PC-9 (cell line): Measurements from ENCODE around the gene NEDD4. TPM values are rescaled to one million over a fixed set of nuclear protein-coding genes. Genes with fewer than 3 reads are reported as not detected.
A peak's percentile ranks its signal among the peaks of the same experiment; 100 is the strongest.
"Not testable (repeated sequence)": the region's sequence is repeated elsewhere in the genome, so short reads cannot be mapped to it uniquely, and the experiment has no call there.

Source experiments
- BruUV-seq: library from RNA; stranded (reverse); fragments of 400-500 nt; replicated peaks from 2 replicates; lab custom pipeline; 2021; lab: Mats Ljungman, UMichigan
- CTCF ChIA-PET: fragments of 300-600 bp; sonication (Branson Sonifier 250); formaldehyde crosslinking; loops from one replicate; lab custom pipeline; 2022; ENCODE audit warnings: antibody characterized with exemption; lab: Charles Lee
- POLR2A ChIA-PET: fragments of 300-600 bp; sonication (Branson Sonifier 250); formaldehyde crosslinking; loops from one replicate; lab custom pipeline; 2022; ENCODE audit warnings: antibody characterized with exemption; ENCODE audit not compliant: unreplicated experiment; lab: Charles Lee
- DNase-seq, 2 experiments: peaks; one replicate each; pipeline versions ENCODE4 v3.0.0 to v3.0.0-alpha.2; 2015 to 2022; ENCODE audit warnings: mixed read lengths in 1 of 2
- H2AFZ ChIP-seq: fragments of 200-600 bp; sonication (generic); 2 replicates; pipeline ENCODE4 v1.8.1; 2017; ENCODE audit warnings: antibody characterized with exemption
- H3F3A ChIP-seq: fragments of 200-600 bp; sonication (generic); 2 replicates; pipeline ENCODE4 v1.8.1; 2017; ENCODE audit warnings: antibody characterized with exemption, mild to moderate bottlenecking, low read depth; ENCODE audit not compliant: insufficient read depth
- H3K27ac ChIP-seq: fragments of 200-600 bp; sonication (generic); 2 replicates; pipeline ENCODE4 v1.6.1; 2016; ENCODE audit warnings: mixed run types
- H3K27me3 ChIP-seq: fragments of 200-600 bp; sonication (generic); 2 replicates; pipeline ENCODE4 v1.6.1; 2016; ENCODE audit warnings: low read depth, mixed run types; ENCODE audit not compliant: insufficient read depth
- H3K36me3 ChIP-seq: fragments of 200-600 bp; sonication (generic); 2 replicates; pipeline ENCODE4 v1.6.1; 2016; ENCODE audit warnings: low read depth, mixed run types
- H3K4me1 ChIP-seq: fragments of 200-600 bp; sonication (generic); replicated peaks from 2 replicates; pipeline ENCODE4 v1.6.1; 2016; ENCODE audit warnings: mixed run types; ENCODE audit not compliant: insufficient read depth
- H3K4me2 ChIP-seq: fragments of 200-600 bp; sonication (generic); 2 replicates; pipeline ENCODE4 v1.6.1; 2017; ENCODE audit warnings: mixed run types
- H3K4me3 ChIP-seq: fragments of 200-600 bp; sonication (generic); 2 replicates; pipeline ENCODE4 v1.6.1; 2016; ENCODE audit warnings: mixed run types
- H3K79me2 ChIP-seq: fragments of 200-600 bp; sonication (generic); 2 replicates; pipeline ENCODE4 v1.6.1; 2017; ENCODE audit warnings: low read depth, mixed run types
- H3K9me2 ChIP-seq: fragments of 200-600 bp; sonication (generic); 2 replicates; pipeline ENCODE4 v1.8.1; 2017; ENCODE audit warnings: mild to moderate bottlenecking; ENCODE audit not compliant: insufficient read depth
- H3K9me3 ChIP-seq: fragments of 200-600 bp; sonication (generic); 2 replicates; pipeline ENCODE4 v1.8.1; 2016; ENCODE audit warnings: low read depth; ENCODE audit not compliant: insufficient read depth
- H4K20me1 ChIP-seq: fragments of 200-600 bp; sonication (generic); 2 replicates; pipeline ENCODE4 v1.8.1; 2017; ENCODE audit not compliant: insufficient read depth
- CTCF ChIP-seq: fragments of 200-600 bp; sonication (generic); conservative IDR thresholded peaks from 2 replicates; pipeline ENCODE4 v1.6.1; 2017; ENCODE audit warnings: mixed run types, antibody characterized with exemption, mild to moderate bottlenecking, moderate library complexity
- EZH2 ChIP-seq: fragments of 200-600 bp; sonication (generic); IDR thresholded peaks from 2 replicates; pipeline ENCODE4 v1.8.0; 2017; ENCODE audit warnings: antibody characterized with exemption, low read depth
- intact Hi-C: fragments of 100-400 bp; cut with micrococcal nuclease; formaldehyde crosslinking; loops from one replicate; pipeline ENCODE4 v1.10.0; 2022; ENCODE audit not compliant: unreplicated experiment
- total RNA-seq: library from RNA; stranded (reverse); gene quantifications from 2 replicates; pipeline ENCODE4 v1.2.3, GENCODE V29; 2021

The NEDD4 gene
- total RNA-seq, 1 experiment from 2014 or later = 24.5 TPM

GRCh38 chr15:56017511-56017910, 24.1 kb upstream of the NEDD4 start:
- Histone ChIP-seq H3K4me1 (peaks cover 15% of the 10 kb centered on the region), H4K20me1 (no peaks in the 10 kb centered on the region), H3K4me2 (no peak overlapping the region), H3K27ac (no peak overlapping the region), H3K9me2 (peaks cover 4% of the 10 kb centered on the region; the same call in 1 of the 2 replicates), H2AFZ (no peak overlapping the region), H3K36me3 (no peaks in the 10 kb centered on the region), H3K4me3 (no peak overlapping the region), H3K9me3 (no peaks in the 10 kb centered on the region), H3F3A (no peaks in the 10 kb centered on the region; the same call in 1 of the 2 replicates), H3K27me3 (no peaks in the 10 kb centered on the region), H3K79me2 (peaks cover 7% of the 10 kb centered on the region)
- BruUV-seq = no TSS peak
- no peak for DNase-seq
- ChIA-PET POLR2A (interaction anchor here (0.7 kb wide), 1 partner anchor 11 kb away, joined by 9 read pairs; no protein-coding TSS in a partner anchor), CTCF (interaction anchor here (0.7 kb wide), 1 partner anchor 503 kb away, joined by 8 read pairs; no protein-coding TSS in a partner anchor)
- intact Hi-C loops = no loop called here
- no peak for TF ChIP-seq EZH2
- no peak for TF ChIP-seq CTCF

- Histone ChIP-seq H3K27ac (no peak overlapping the region), H3K4me2 (no peak overlapping the region), H2AFZ (no peak overlapping the region), H3K27me3 (no peaks in the 10 kb centered on the region), H3K4me3 (no peak overlapping the region), H3F3A (no peaks in the 10 kb centered on the region; the same call in 1 of the 2 replicates), H3K79me2 (no peaks in the 10 kb centered on the region; the same call in 1 of the 2 replicates), H3K9me3 (no peaks in the 10 kb centered on the region), H3K9me2 (peaks cover 4% of the 10 kb centered on the region; the same call in 1 of the 2 replicates), H4K20me1 (no peaks in the 10 kb centered on the region), H3K4me1 (peaks cover 15% of the 10 kb centered on the region), H3K36me3 (no peaks in the 10 kb centered on the region)
- no peak for TF ChIP-seq EZH2
- TF ChIP-seq CTCF = no peak
- no peak for DNase-seq
- BruUV-seq = no TSS peak
- intact Hi-C loops = no loop called here
- ChIA-PET CTCF (no interaction called here), POLR2A (no interaction called here)
These were observed 22.9 kb upstream of the NEDD4 start for GRCh38 chr15:56016281-56016680.

- no peak overlapping the region for H3K27ac ChIP-seq
- H2AFZ ChIP-seq = no peak overlapping the region
- no peak overlapping the region for H3K4me3 ChIP-seq
- no peaks in the 10 kb centered on the region for H3K79me2 ChIP-seq
- no TSS peak for BruUV-seq
- no peak for DNase-seq
- H3K9me2 ChIP-seq = peaks cover 4% of the 10 kb centered on the region; the same call in 1 of the 2 replicates
- H3K27me3 ChIP-seq = no peaks in the 10 kb centered on the region
- no peak overlapping the region for H3K4me2 ChIP-seq
- H3K9me3 ChIP-seq = no peaks in the 10 kb centered on the region
- peaks cover 9% of the 10 kb centered on the region; the same call in 1 of the 2 replicates for H3K4me1 ChIP-seq
- no peaks in the 10 kb centered on the region for H4K20me1 ChIP-seq
- no peaks in the 10 kb centered on the region for H3K36me3 ChIP-seq
- no peaks in the 10 kb centered on the region; the same call in 1 of the 2 replicates for H3F3A ChIP-seq
- ChIA-PET POLR2A (no interaction called here), CTCF (no interaction called here)
- TF ChIP-seq CTCF = no peak
- no peak for TF ChIP-seq EZH2
- intact Hi-C loops = no loop called here
These were observed 21.3 kb upstream of the NEDD4 start for GRCh38 chr15:56014677-56015076.

- peak overlapping the region; percentile 72 for H3K4me2 ChIP-seq
- H3K27me3 ChIP-seq, H3K36me3 ChIP-seq, POLR2A ChIA-PET, H3F3A ChIP-seq, H3K9me3 ChIP-seq, intact Hi-C loops, H2AFZ ChIP-seq, CTCF ChIA-PET, H3K27ac ChIP-seq, BruUV-seq, H3K79me2 ChIP-seq, H3K9me2 ChIP-seq, H4K20me1 ChIP-seq: not testable (repeated sequence)
- peak in 1 of 2 experiments; percentile 22 for DNase-seq
- H3K4me3 ChIP-seq = peak overlapping the region; percentile 53; the same call in 1 of the 2 replicates
- peaks cover 14% of the 10 kb centered on the region for H3K4me1 ChIP-seq
These were observed 13.6 kb upstream of the NEDD4 start for GRCh38 chr15:56007053-56007452.

DNA sequence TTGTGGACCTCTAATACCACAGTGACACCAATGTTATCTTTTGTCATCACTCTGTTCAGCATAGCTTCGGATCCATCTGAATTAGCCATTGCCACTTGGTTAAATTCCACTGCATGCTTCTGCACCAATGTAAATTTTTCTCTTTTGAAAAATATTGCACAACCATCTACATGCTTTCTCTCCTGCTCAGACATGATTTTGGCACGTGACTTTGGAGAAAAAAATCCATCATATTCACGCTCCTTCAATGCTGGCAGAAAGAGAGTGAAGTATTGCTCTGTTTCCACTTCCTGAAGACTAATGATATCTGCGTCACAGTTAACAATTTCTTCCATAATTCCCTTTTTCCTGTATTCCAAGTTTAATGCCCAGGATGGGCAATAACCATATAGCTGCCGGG, 13.0 kb upstream of the NEDD4 start:
- H4K20me1 ChIP-seq, H3K9me3 ChIP-seq, POLR2A ChIA-PET, BruUV-seq, H2AFZ ChIP-seq, H3K9me2 ChIP-seq, H3K4me3 ChIP-seq, H3K79me2 ChIP-seq, H3K27me3 ChIP-seq, H3K36me3 ChIP-seq, DNase-seq, intact Hi-C loops, H3K27ac ChIP-seq, CTCF ChIA-PET: not testable (repeated sequence)
- Histone ChIP-seq H3F3A (peaks cover 11% of the 10 kb centered on the region), H3K4me2 (peak overlapping the region; percentile 62), H3K4me1 (peaks cover 21% of the 10 kb centered on the region)
